Measurements from ENCODE around the gene THBD. TPM values are rescaled to one million over a fixed set of nuclear protein-coding genes. Genes with fewer than 3 reads are reported as not detected.

The THBD gene
- total RNA-seq, 4 donors from 2014 or later, result 39.7 to 329 (median 241) TPM

- H3K4me3 ChIP-seq, result no peak overlapping the region
- DNase-seq (ENCODE audit: low spot score in 2 of 2), result no peak
- WGBS, result 90% methylated on average over 11 of the region's 11 CpGs
- H3K9me3 ChIP-seq, result no peaks in the 10 kb centered on the region
- no peak for TF ChIP-seq POLR2A (IDR thresholded peaks at IDR 0.05)
- no peak for TF ChIP-seq POLR2AphosphoS5 (IDR thresholded peaks at IDR 0.05)
- no peak for TF ChIP-seq EP300 (IDR thresholded peaks at IDR 0.05)
- no peak for TF ChIP-seq CTCF (IDR thresholded peaks at IDR 0.05)
- H3K27ac ChIP-seq, result no peak overlapping the region
- no peaks in the 10 kb centered on the region for H3K4me1 ChIP-seq
- H3K27me3 ChIP-seq, result no peaks in the 10 kb centered on the region
- no peaks in the 10 kb centered on the region for H3K36me3 ChIP-seq
Observed at GRCh38 chr20:23072892-23073586, 23.6 kb upstream of the THBD start.

- Histone ChIP-seq H3K27ac (no peak overlapping the region), H3K9me3 (no peaks in the 10 kb centered on the region), H3K36me3 (no peaks in the 10 kb centered on the region), H3K4me3 (no peak overlapping the region), H3K27me3 (no peaks in the 10 kb centered on the region), H3K4me1 (no peaks in the 10 kb centered on the region)
- DNase-seq (ENCODE audit: low spot score in 2 of 2), result no peak
- 78% methylated on average over 4 of the region's 4 CpGs for WGBS
- TF ChIP-seq POLR2AphosphoS5 (IDR thresholded peaks at IDR 0.05) (no peak), EP300 (IDR thresholded peaks at IDR 0.05) (no peak), POLR2A (IDR thresholded peaks at IDR 0.05) (no peak), CTCF (IDR thresholded peaks at IDR 0.05) (no peak)
Observed at GRCh38 chr20:23071996-23072395, 22.5 kb upstream of the THBD start.

GRCh38 chr20:23071398-23071797 lies 21.9 kb upstream of the THBD start:
- no peak overlapping the region for H3K4me3 ChIP-seq
- DNase-seq (ENCODE audit: low spot score in 2 of 2), result no peak
- TF ChIP-seq POLR2AphosphoS5 (IDR thresholded peaks at IDR 0.05), result no peak
- TF ChIP-seq POLR2A (IDR thresholded peaks at IDR 0.05), result no peak
- TF ChIP-seq EP300 (IDR thresholded peaks at IDR 0.05), result no peak
- TF ChIP-seq CTCF (IDR thresholded peaks at IDR 0.05), result no peak
- WGBS, result 84% methylated on average over 3 of the region's 3 CpGs
- no peaks in the 10 kb centered on the region for H3K27me3 ChIP-seq
- H3K27ac ChIP-seq, result no peak overlapping the region
- H3K4me1 ChIP-seq, result no peaks in the 10 kb centered on the region
- no peaks in the 10 kb centered on the region for H3K9me3 ChIP-seq
- H3K36me3 ChIP-seq, result no peaks in the 10 kb centered on the region

GRCh38 chr20:23069108-23069507 lies 19.6 kb upstream of the THBD start:
- DNase-seq (ENCODE audit: low spot score in 2 of 2), result no peak
- Histone ChIP-seq H3K9me3 (no peaks in the 10 kb centered on the region), H3K4me3 (no peak overlapping the region), H3K4me1 (no peaks in the 10 kb centered on the region), H3K36me3 (no peaks in the 10 kb centered on the region), H3K27ac (no peak overlapping the region), H3K27me3 (no peaks in the 10 kb centered on the region)
- TF ChIP-seq POLR2A (IDR thresholded peaks at IDR 0.05) (no peak), EP300 (IDR thresholded peaks at IDR 0.05) (no peak), CTCF (IDR thresholded peaks at IDR 0.05) (no peak), POLR2AphosphoS5 (IDR thresholded peaks at IDR 0.05) (no peak)
- WGBS, result 82% methylated on average over 2 of the region's 2 CpGs

- H3K4me1 ChIP-seq, result no peaks in the 10 kb centered on the region
- no peak for DNase-seq (ENCODE audit: low spot score in 2 of 2)
- WGBS, result 89% methylated on average over 1 of the region's 1 CpG
- TF ChIP-seq CTCF (IDR thresholded peaks at IDR 0.05), result no peak
- TF ChIP-seq EP300 (IDR thresholded peaks at IDR 0.05), result no peak
- TF ChIP-seq POLR2AphosphoS5 (IDR thresholded peaks at IDR 0.05), result no peak
- TF ChIP-seq POLR2A (IDR thresholded peaks at IDR 0.05), result no peak
- H3K27ac ChIP-seq, result no peak overlapping the region
- no peaks in the 10 kb centered on the region for H3K27me3 ChIP-seq
- no peaks in the 10 kb centered on the region for H3K9me3 ChIP-seq
- no peak overlapping the region for H3K4me3 ChIP-seq
- no peaks in the 10 kb centered on the region for H3K36me3 ChIP-seq
Observed at GRCh38 chr20:23068283-23068682, 18.8 kb upstream of the THBD start.
